DMS114 treated with DMSO at 0.1 percent for 48 hours (cell line): ENCODE results near the gene PEX10.
"Not testable (repeated sequence)": the region's sequence is repeated elsewhere in the genome, so short reads cannot be mapped to it uniquely, and the experiment has no call there.

Experiments used
- DNase-seq: peaks from one replicate; lab custom pipeline; 2025; ENCODE audit not compliant: unreplicated experiment; lab: John Stamatoyannopoulos, UW

PEX10 gene

GRCh38 chr1:2443277-2444137, 31.1 kb upstream of the PEX10 start:
- no peak for DNase-seq

DNA sequence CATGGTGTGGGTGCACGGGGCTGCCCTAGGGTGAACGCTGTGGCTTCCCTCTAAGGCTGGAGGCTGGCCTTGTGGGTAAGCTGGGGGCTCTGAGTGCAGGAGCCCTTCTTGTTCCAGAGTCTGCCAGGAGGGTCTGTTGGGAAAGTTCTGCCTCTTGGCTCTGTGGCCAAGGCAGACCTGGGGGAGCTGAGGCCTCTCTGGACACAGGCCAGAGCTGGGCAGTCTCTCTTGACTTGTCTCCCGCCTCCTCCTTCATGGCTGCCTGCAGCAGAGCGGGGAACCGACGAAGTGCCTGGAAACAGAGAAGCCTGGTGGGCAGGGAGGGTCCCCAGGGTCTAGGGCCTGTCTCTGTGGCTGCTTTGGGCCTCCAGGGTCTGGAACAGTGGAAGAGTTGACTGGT, 30.3 kb upstream of the PEX10 start:
- no peak for DNase-seq

DNA sequence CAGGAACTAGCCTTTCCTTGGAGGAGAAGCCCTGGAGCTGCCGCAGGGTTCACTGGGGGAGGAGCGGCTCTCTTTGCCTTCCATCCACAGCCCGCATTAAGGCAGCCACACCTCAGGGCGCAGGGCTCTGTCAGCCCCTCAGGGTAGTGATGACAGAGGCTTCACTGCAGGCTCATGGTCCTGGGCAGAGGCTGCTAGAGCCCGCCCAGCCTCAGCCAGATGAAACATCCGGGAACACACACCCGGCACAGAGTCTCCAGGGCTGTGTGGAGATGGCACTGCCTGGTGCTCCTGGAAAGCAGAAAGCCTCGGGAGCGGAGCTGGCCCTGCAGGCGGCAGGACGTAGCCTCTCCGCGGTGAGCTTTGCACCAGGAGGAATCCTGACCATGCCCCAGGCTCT, 29.4 kb upstream of the PEX10 start:
- DNase-seq = no peak

GRCh38 chr1:2440346-2440745, 28.0 kb upstream of the PEX10 start:
- DNase-seq = not testable (repeated sequence)

DNA sequence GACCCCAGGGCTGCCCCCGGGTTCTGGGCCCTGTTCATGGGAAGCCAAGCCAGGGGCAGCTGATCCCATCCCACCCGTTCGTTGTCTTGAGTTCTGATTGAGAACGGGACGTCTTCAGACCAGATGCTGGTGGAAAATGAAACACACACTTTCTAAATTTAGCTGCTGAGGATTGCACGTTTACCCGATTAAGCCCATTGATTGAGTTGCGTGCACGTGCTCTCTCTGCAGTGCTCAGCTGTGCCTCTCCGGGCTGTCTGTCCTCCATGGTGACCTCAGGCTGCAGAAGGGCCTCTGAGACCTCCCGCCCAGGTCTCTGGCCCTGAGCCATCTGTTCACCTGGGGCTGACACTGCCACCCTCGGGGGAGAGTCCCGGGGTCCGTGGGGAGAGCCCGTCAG, 27.0 kb upstream of the PEX10 start:
- no peak for DNase-seq

DNA sequence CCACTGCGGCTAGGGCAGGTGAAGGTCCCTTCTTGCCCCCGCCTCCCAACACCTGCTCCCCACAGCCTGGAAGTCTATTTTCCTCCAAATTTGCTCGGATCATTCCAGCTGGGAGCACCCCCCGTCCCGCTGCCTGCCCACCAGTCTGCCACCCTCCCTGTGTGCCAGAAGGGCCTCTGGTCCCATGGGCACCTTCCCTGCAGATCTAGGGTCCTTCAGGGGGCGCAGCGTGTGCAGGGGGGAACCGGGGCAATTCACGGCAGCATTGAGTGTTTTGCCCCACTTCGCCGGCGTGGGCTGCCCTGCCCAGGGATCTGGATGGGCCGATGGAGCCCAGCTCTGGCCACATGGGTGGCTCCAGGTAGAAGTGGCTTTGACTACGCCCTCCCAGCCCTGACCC, 26.3 kb upstream of the PEX10 start:
- DNase-seq = no peak

- no peak for DNase-seq
Measured at GRCh38 chr1:2438038-2438437, 25.7 kb upstream of the PEX10 start.

DNA sequence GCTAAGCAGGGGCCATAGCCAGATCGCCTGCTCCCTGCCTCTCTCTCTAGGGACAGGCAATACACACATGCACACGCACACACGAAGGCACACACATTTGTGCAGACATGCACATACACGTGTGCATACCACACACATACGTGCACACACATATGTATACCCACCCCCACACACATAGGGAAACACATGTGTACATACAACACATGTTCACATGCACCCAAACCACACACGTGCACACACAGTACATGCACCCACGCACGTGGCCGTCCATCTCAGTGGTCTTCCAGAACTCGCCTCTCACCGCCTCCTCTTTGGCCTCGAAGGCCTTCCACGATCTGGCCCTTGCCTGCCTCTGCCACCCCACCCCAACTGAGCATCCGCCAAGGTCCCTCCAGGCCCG, 25.3 kb upstream of the PEX10 start:
- no peak for DNase-seq

- no peak for DNase-seq
Measured at GRCh38 chr1:2436876-2437275, 24.5 kb upstream of the PEX10 start.

- DNase-seq = no peak
Measured at GRCh38 chr1:2435746-2436355, 23.5 kb upstream of the PEX10 start.

- no peak for DNase-seq
Measured at GRCh38 chr1:2435091-2435490, 22.7 kb upstream of the PEX10 start.

GRCh38 chr1:2433936-2434655, 21.7 kb upstream of the PEX10 start:
- no peak for DNase-seq

- no peak for DNase-seq
Measured at GRCh38 chr1:2433196-2433595, 20.8 kb upstream of the PEX10 start.

- DNase-seq = no peak
Measured at GRCh38 chr1:2432441-2432844, 20.1 kb upstream of the PEX10 start.

DNA sequence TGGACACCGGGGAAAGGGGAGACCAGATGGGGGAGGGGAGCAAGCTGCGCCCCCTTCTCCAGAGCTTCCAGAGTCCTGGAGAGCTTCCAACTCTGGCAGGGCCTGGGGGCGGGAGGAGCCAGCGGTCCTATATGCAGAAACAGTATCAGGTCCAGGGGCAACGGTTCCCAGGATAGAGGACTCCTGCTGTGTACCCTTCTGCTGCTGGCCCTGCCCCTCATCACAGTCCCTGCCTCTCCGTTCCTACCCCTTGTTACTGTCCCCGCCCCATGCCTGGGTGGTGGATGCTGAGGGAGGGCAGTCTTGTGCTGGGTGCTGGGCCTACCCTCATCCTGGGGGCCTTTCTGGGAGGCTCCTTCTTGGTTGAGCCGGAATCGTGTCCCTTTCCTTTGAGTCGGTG, 19.2 kb upstream of the PEX10 start:
- no peak for DNase-seq

DNA sequence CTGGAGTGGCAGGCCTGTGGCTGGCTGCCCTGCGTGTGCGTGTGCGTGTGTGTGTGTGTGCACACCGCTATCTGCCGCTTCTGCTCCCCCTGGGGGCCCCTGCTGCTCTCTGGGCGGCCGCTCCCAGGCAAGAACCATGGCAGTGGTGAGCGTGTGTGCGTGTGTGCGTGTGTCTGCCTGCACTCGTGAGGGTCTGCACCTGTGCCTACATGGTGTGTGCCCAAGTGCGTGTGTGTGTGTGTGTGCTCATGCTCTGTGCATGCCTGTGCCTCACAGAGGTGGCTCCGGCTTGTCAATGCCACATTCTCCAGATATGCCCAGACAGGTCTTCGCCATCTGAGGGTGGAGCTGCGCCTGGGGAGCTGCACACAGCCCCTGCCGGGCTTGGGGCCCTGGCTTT, 18.7 kb upstream of the PEX10 start:
- DNase-seq = no peak

GRCh38 chr1:2430592-2430973, 18.2 kb upstream of the PEX10 start:
- DNase-seq = no peak

GRCh38 chr1:2429780-2430591, 17.6 kb upstream of the PEX10 start:
- no peak for DNase-seq

GRCh38 chr1:2428490-2428889, 16.1 kb upstream of the PEX10 start:
- DNase-seq = no peak

DNA sequence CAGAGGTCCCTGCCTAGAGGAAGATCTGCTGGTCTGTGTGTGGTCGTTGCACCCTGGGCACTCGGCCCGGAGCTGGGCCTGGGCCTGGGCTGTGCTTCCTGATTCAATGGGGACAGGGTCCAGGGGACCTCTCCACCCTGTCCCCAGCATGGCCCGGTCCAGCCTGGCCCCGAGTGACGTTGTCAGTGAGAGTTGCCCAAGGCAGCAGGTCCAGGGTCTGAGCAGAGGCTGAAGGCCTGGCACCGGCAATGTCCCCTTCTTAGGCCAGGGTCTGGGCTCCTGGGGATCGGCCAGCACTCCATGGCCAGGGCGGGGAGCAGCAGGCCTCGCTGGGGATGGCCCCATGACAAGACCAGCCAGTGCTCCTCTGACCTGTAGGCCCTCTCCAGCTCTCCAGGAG, 15.6 kb upstream of the PEX10 start:
- DNase-seq = no peak

DNA sequence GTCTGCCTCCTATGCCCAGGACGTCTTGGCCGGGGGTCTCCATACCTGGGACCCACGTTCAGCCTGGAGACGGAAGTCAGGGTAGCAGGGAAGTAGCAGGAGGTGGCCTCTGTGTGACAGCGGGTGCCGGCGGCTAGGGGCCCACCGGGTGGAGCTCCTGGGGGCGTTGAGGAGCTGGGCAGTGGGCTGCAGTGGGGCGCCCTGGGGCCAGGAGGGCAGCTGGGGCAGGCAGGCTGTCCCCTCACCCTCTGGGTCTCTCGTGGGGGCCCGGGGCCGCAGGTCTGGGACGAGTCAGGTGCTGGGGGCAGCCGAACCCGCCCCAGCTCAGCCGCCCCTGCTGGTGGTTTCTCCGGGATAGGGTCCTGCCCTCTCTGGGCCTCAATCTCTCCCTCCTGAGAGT, 14.7 kb upstream of the PEX10 start:
- no peak for DNase-seq
